ENCODE results near the gene SAMD4B.

SAMD4B gene

GRCh38 chr19:39425744-39426143, 83.5 kb downstream of the SAMD4B start:
- DNase-seq (ENCODE audit: low spot score), result no peak

GRCh38 chr19:39426170-39426569, 83.9 kb downstream of the SAMD4B start:
- no peak for DNase-seq (ENCODE audit: low spot score)

- no peak for DNase-seq (ENCODE audit: low spot score)
Observed at GRCh38 chr19:39427707-39428106, 85.5 kb downstream of the SAMD4B start.

DNA sequence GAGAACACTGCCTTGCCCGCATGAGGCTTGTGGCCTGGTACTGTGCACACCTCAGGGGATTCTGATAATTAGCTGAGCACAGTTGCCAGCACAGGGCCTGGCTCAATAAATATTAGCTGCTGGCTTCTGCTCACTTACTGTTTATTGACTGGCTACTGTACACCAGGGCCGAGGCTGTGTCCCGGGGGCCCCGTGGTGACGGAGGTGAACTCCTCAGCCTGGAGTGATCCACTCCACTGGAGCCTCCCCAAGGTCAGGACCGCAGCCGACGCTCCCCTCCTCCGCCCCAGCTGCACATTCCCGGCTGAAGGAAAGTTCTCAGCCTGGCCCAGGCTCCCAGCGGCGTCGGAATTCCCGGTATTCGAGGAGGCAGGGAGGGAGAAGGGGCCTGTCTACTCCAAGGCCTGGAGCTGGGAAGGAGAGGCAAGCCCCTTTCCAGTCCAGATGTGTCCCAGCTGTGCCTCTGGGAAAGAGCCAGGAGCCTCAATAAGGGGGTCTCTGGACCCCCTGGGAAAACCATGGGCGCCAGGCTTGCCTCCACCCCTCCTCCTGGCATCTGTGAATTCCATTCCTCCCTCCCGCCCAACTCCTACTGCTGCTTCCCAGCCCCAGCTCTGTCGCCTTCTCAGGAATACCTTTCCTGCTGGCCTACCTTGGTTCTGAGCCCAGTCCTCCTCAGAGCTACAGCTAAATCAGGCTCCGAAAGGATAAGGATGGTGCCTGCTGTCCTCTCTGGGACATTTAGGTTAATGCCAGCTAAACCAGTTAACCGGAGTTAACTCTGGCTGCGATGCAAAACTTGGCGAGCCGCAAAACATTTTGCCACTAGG, 86.3 kb downstream of the SAMD4B start:
- no peak for DNase-seq (ENCODE audit: low spot score)

GRCh38 chr19:39430675-39431593, 88.7 kb downstream of the SAMD4B start:
- no peak for DNase-seq (ENCODE audit: low spot score)

DNA sequence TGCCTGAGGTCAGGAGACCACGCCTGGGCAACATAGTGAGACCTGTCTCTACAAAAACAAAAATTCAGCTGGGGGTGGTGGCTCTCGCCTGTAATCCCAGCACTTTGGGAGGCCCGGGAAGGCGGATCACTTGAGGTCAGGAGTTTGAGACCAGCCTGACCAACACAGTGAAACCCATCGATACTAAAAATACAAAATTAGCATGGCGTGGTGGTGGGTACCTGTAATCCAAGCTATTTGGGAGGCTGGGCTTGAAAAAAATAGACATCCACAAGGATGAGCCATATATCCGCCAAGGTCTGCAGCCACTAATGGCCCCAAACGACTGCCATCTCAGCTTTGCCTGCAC, 90.4 kb downstream of the SAMD4B start:
- DNase-seq (ENCODE audit: low spot score), result no peak

DNA sequence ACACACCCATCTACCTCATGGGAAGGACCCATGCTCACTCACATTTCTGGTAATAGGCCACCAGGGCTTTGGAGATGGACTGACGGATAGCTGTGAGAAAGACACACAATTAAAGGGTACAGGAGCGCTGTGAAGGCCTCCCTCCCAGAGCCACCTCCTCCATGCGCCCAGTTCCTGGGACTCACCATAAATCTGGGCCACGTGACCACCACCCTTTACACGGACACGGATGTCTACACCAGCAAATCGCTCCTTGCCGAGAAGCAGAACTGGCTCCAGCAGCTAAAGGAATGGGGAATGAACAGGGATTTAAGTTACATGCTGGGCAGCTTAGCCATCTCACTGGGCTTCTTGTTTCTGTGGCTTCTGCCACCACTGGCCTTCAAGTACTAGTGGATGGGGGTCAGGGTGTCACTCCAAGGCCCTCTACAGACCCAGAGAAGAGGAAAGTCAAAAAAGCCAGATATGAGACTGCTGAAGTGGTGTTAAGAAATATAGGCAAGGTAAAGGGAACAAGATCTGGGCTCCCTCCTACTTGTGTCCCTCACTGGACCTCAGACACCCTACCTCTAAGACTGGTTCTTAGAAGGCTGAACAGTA, 91.4 kb downstream of the SAMD4B start:
- no peak for DNase-seq (ENCODE audit: low spot score)

- no peak for DNase-seq (ENCODE audit: low spot score)
Observed at GRCh38 chr19:39434123-39435076, 92.2 kb downstream of the SAMD4B start.
